Fibroblast of lung (primary cell): ENCODE measurements around the gene SPAG5. TPM values are rescaled to one million over a fixed set of nuclear protein-coding genes. Genes with fewer than 3 reads are reported as not detected.

Source experiments
- DNase-seq, 2 donors: peaks; one replicate each; pipeline versions ENCODE4 v3.0.0 to v3.0.0-alpha.2; 2010; ENCODE audit warnings: low read depth in 2 of 2
- H2AFZ ChIP-seq: 2 replicates; pipeline ENCODE4 v1.5.1; 2012; ENCODE audit warnings: low read length, control low read depth, inconsistent platforms
- H3K27ac ChIP-seq: 2 replicates; pipeline ENCODE4 v1.5.1; 2011; ENCODE audit warnings: low read length, control low read depth; ENCODE audit not compliant: insufficient read depth
- H3K27me3 ChIP-seq: 2 replicates; pipeline ENCODE4 v1.5.1; 2011; ENCODE audit warnings: mild to moderate bottlenecking, low read length; ENCODE audit not compliant: control insufficient read depth, insufficient read depth
- H3K36me3 ChIP-seq: 2 replicates; pipeline ENCODE4 v1.5.1; 2011; ENCODE audit warnings: low read length; ENCODE audit not compliant: control insufficient read depth, insufficient read depth
- H3K4me1 ChIP-seq: 2 replicates; pipeline ENCODE4 v1.5.1; 2011; ENCODE audit warnings: low read length; ENCODE audit not compliant: control insufficient read depth, insufficient read depth; ENCODE audit errors: extremely low read depth
- H3K4me2 ChIP-seq: 2 replicates; pipeline ENCODE4 v1.5.1; 2011; ENCODE audit warnings: low read length, control low read depth; ENCODE audit not compliant: insufficient read depth; ENCODE audit errors: extremely low read depth
- H3K4me3 ChIP-seq, 4 experiments: fragments of 200-600 bp in 1 of 4; sonication (generic) in 1 of 4; replicated peaks in 1 of 4; 2 replicates each; pipeline ENCODE4 v1.5.1; 2011 to 2016; ENCODE audit warnings: low read length in 4 of 4, low read depth in 3 of 4, mild to moderate bottlenecking in 3 of 4, control low read depth in 2 of 4, inconsistent platforms in 1 of 4, mixed read lengths in 1 of 4; ENCODE audit not compliant: insufficient read depth in 1 of 4; ENCODE audit errors: control extremely low read depth in 1 of 4
- H3K79me2 ChIP-seq: 2 replicates; pipeline ENCODE4 v1.5.1; 2012; ENCODE audit warnings: mild to moderate bottlenecking, low read length, inconsistent platforms; ENCODE audit not compliant: control insufficient read depth, insufficient read depth
- H3K9ac ChIP-seq: 2 replicates; pipeline ENCODE4 v1.5.1; 2011; ENCODE audit warnings: mild to moderate bottlenecking, low read length, control low read depth; ENCODE audit not compliant: insufficient read depth
- H3K9me3 ChIP-seq: 2 replicates; pipeline ENCODE4 v1.5.1; 2012; ENCODE audit warnings: low read depth, low read length; ENCODE audit not compliant: control insufficient read depth, insufficient read depth
- H4K20me1 ChIP-seq: 2 replicates; pipeline ENCODE4 v1.5.1; 2011; ENCODE audit warnings: low read length; ENCODE audit not compliant: control insufficient read depth, insufficient read depth; ENCODE audit errors: extremely low read depth
- CTCF ChIP-seq, 2 donors: IDR thresholded peaks in 1 of 2; conservative IDR thresholded peaks in 1 of 2; 1 replicate in 1 of 2; 2 replicates in 1 of 2; pipeline ENCODE4 v1.5.1; 2011 to 2012; ENCODE audit warnings: low read length in 2 of 2, control low read depth in 1 of 2, inconsistent platforms in 1 of 2, low read depth in 1 of 2, mild to moderate bottlenecking in 1 of 2
- EZH2 ChIP-seq: IDR thresholded peaks from 2 replicates; pipeline ENCODE4 v1.5.1; 2012; ENCODE audit warnings: low read length, control low read depth, mild to moderate bottlenecking; ENCODE audit errors: missing control alignments
- polyA plus RNA-seq, 2 donors: library from polyadenylated mRNA; depleted of rRNA in 1 of 2; stranded (reverse) in 1 of 2; unstranded in 1 of 2; fragments of >200 nt; gene quantifications; 2 replicates each; pipeline ENCODE4 v1.2.1, GENCODE V29; 2011 to 2012; ENCODE audit warnings: missing spikeins in 1 of 2
- total RNA-seq: library from RNA; depleted of rRNA; stranded (reverse); fragments of >200 nt; gene quantifications from 2 replicates; pipeline ENCODE4 v1.2.1, GENCODE V29; 2014

SPAG5 gene
- total and polyA plus RNA-seq, 2 donors (not counting 1 experiment from before 2014, with no cell fraction given) = 12.0 to 13.7 TPM

- H3K27me3 ChIP-seq = no peaks in the 10 kb centered on the region
- H3K9ac ChIP-seq = no peak overlapping the region
- no peak overlapping the region for H3K27ac ChIP-seq
- H3K36me3 ChIP-seq = peaks cover 29% of the 10 kb centered on the region
- no peaks in the 10 kb centered on the region for H3K79me2 ChIP-seq
- DNase-seq = no peak
- no peak overlapping the region for H3K4me2 ChIP-seq
- H4K20me1 ChIP-seq = no peaks in the 10 kb centered on the region
- no peak for TF ChIP-seq CTCF (conservative IDR thresholded peaks at IDR 0.05 in 1 of 2, IDR thresholded peaks at IDR 0.05 in 1 of 2; ENCODE audit: low read depth in 1 of 2, low read length in 2 of 2)
- no peak for TF ChIP-seq EZH2
- no peak overlapping the region for H3K4me3 ChIP-seq
- no peaks in the 10 kb centered on the region for H3K9me3 ChIP-seq
- no peaks in the 10 kb centered on the region for H3K4me1 ChIP-seq
- H2AFZ ChIP-seq = no peak overlapping the region
Measured at GRCh38 chr17:28582513-28582912, 16.3 kb downstream of the SPAG5 start.

- Histone ChIP-seq H3K27me3 (no peaks in the 10 kb centered on the region), H3K79me2 (no peaks in the 10 kb centered on the region), H3K4me1 (peaks cover 4% of the 10 kb centered on the region), H3K9me3 (no peaks in the 10 kb centered on the region), H3K27ac (no peak overlapping the region), H3K4me3 (no peak overlapping the region), H3K9ac (no peak overlapping the region), H3K4me2 (no peak overlapping the region), H4K20me1 (no peaks in the 10 kb centered on the region), H3K36me3 (peaks cover 28% of the 10 kb centered on the region), H2AFZ (no peak overlapping the region)
- DNase-seq = no peak
- TF ChIP-seq EZH2 (no peak), CTCF (conservative IDR thresholded peaks at IDR 0.05 in 1 of 2, IDR thresholded peaks at IDR 0.05 in 1 of 2; ENCODE audit: low read depth in 1 of 2, low read length in 2 of 2) (no peak)
Measured at GRCh38 chr17:28580959-28581358, 17.9 kb downstream of the SPAG5 start.

- Histone ChIP-seq H4K20me1 (no peaks in the 10 kb centered on the region), H3K9me3 (no peaks in the 10 kb centered on the region), H3K27ac (no peak overlapping the region), H3K4me2 (no peak overlapping the region), H3K9ac (no peak overlapping the region), H3K27me3 (no peaks in the 10 kb centered on the region), H3K79me2 (no peaks in the 10 kb centered on the region), H3K4me3 (no peak overlapping the region), H3K36me3 (peaks cover 17% of the 10 kb centered on the region), H3K4me1 (peaks cover 4% of the 10 kb centered on the region), H2AFZ (no peak overlapping the region)
- no peak for TF ChIP-seq EZH2
- TF ChIP-seq CTCF (conservative IDR thresholded peaks at IDR 0.05 in 1 of 2, IDR thresholded peaks at IDR 0.05 in 1 of 2; ENCODE audit: low read depth in 1 of 2, low read length in 2 of 2) = no peak
- no peak for DNase-seq
Measured at GRCh38 chr17:28579526-28579925, 19.3 kb downstream of the SPAG5 start.
